Caco-2 (cell line): ENCODE measurements around the gene GGCX. TPM values are rescaled to one million over a fixed set of nuclear protein-coding genes. Genes with fewer than 3 reads are reported as not detected.

Experiments used
- BruUV-seq: library from RNA; stranded (reverse); fragments of 400-500 nt; replicated peaks from 2 replicates; lab custom pipeline; 2021; lab: Mats Ljungman, UMichigan
- CTCF ChIA-PET: fragments of 300-600 bp; sonication (Branson Sonifier 250); formaldehyde crosslinking; loops from one replicate; lab custom pipeline; 2022; ENCODE audit warnings: antibody characterized with exemption; lab: Charles Lee
- POLR2A ChIA-PET: fragments of 300-600 bp; sonication (Branson Sonifier 250); formaldehyde crosslinking; loops from one replicate; lab custom pipeline; 2022; ENCODE audit warnings: antibody characterized with exemption; lab: Charles Lee
- DNase-seq, 2 experiments: peaks; one replicate each; pipeline versions ENCODE4 v3.0.0 to v3.0.0-alpha.2; 2020 to 2022
- H3K27me3 ChIP-seq: replicated peaks from 2 replicates; pipeline ENCODE4 v1.6.0; 2011; ENCODE audit warnings: low read length; ENCODE audit not compliant: control insufficient read depth, insufficient read depth
- H3K36me3 ChIP-seq: 2 replicates; pipeline ENCODE4 v1.5.1; 2011; ENCODE audit warnings: low read length; ENCODE audit not compliant: control insufficient read depth, insufficient read depth
- H3K4me1 ChIP-seq: fragments of 250-450 bp; sonication (Bioruptor Pico); 2 replicates; pipeline ENCODE4 v1.5.1; 2020; ENCODE audit warnings: mild to moderate bottlenecking
- H3K4me3 ChIP-seq: 2 replicates; pipeline ENCODE4 v1.5.1; 2011; ENCODE audit warnings: low read depth, mild to moderate bottlenecking, control low read depth, low read length
- H3K9me3 ChIP-seq: fragments of 250-450 bp; sonication (Bioruptor Pico); 2 replicates; pipeline ENCODE4 v1.5.1; 2020; ENCODE audit warnings: mild to moderate bottlenecking, moderate library complexity
- H3K27ac Mint-ChIP-seq: one replicate; pipeline ENCODE4 v1.8.0; 2022; ENCODE audit warnings: mixed read lengths; ENCODE audit not compliant: unreplicated experiment
- H3K27me3 Mint-ChIP-seq: one replicate; pipeline ENCODE4 v1.8.0; 2022; ENCODE audit warnings: mixed read lengths; ENCODE audit not compliant: insufficient read depth, unreplicated experiment
- H3K36me3 Mint-ChIP-seq: one replicate; pipeline ENCODE4 v1.8.0; 2022; ENCODE audit warnings: mild to moderate bottlenecking, mixed read lengths; ENCODE audit not compliant: insufficient read depth, unreplicated experiment
- H3K4me1 Mint-ChIP-seq: one replicate; pipeline ENCODE4 v1.8.0; 2022; ENCODE audit warnings: low read depth, mixed read lengths; ENCODE audit not compliant: unreplicated experiment
- H3K4me3 Mint-ChIP-seq: one replicate; pipeline ENCODE4 v1.8.0; 2022; ENCODE audit warnings: mild to moderate bottlenecking, moderate library complexity, mixed read lengths; ENCODE audit not compliant: unreplicated experiment
- H3K9me3 Mint-ChIP-seq: one replicate; pipeline ENCODE4 v1.8.0; 2022; ENCODE audit warnings: mixed read lengths; ENCODE audit not compliant: unreplicated experiment
- intact Hi-C: fragments of 100-400 bp; cut with micrococcal nuclease; formaldehyde crosslinking; loops from one replicate; pipeline ENCODE4 v1.10.0; 2022; ENCODE audit not compliant: unreplicated experiment
- total RNA-seq: library from RNA; stranded (reverse); gene quantifications from 2 replicates; pipeline ENCODE4 v1.2.3, GENCODE V29; 2022
- TF ChIP-seq, protein P1 (sequence below), 2 experiments: fragments of 200-600 bp in 1 of 2; IDR thresholded peaks; 1 replicate in 1 of 2; 2 replicates in 1 of 2; pipeline versions ENCODE4 v1.5.1 to v1.8.0; 2011 to 2022; ENCODE audit warnings: antibody characterized with exemption in 1 of 2, control low read depth in 1 of 2, inconsistent platforms in 1 of 2, low read depth in 1 of 2, low read length in 1 of 2, mild to moderate bottlenecking in 1 of 2, moderate library complexity in 1 of 2; ENCODE audit not compliant: insufficient read depth in 1 of 2, severe bottlenecking in 1 of 2, unreplicated experiment in 1 of 2

GGCX gene
- total RNA-seq, 1 experiment from 2014 or later, result 96.8 TPM

DNA sequence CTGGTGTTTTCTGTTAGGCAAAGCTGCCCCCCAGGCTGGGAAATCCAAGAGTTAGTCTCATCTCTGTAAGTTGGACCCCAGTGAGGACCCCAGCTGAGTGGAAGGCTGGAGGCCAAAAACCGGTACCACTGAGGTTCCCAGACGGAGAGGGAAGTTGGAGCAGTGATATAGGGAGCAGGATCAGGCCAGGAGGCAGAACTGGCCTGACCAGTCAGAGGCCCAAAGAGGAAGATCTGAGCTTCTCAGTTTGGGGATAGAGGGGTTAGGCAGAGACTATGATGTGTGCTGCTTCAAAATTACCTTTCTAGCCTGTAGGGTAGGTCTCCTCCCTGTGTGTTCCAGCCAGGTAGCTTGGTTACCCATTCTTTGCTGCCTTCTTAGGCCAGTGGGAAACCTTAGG is 29.7 kb upstream of the GGCX start:
- Histone ChIP-seq H3K4me1 (peaks cover 22% of the 10 kb centered on the region), H3K36me3 (no peaks in the 10 kb centered on the region), H3K4me3 (no peak overlapping the region), H3K9me3 (no peaks in the 10 kb centered on the region), H3K27me3 (no peaks in the 10 kb centered on the region)
- no peak for DNase-seq
- no TSS peak for BruUV-seq
- Mint-ChIP-seq H3K9me3 (no peaks in the 10 kb centered on the region), H3K4me3 (no peak overlapping the region), H3K27me3 (peaks cover 10% of the 10 kb centered on the region), H3K27ac (no peak overlapping the region), H3K36me3 (peaks cover 15% of the 10 kb centered on the region), H3K4me1 (peaks cover 44% of the 10 kb centered on the region)
- intact Hi-C loops, result no loop called here
- TF ChIP-seq, protein P1, sequence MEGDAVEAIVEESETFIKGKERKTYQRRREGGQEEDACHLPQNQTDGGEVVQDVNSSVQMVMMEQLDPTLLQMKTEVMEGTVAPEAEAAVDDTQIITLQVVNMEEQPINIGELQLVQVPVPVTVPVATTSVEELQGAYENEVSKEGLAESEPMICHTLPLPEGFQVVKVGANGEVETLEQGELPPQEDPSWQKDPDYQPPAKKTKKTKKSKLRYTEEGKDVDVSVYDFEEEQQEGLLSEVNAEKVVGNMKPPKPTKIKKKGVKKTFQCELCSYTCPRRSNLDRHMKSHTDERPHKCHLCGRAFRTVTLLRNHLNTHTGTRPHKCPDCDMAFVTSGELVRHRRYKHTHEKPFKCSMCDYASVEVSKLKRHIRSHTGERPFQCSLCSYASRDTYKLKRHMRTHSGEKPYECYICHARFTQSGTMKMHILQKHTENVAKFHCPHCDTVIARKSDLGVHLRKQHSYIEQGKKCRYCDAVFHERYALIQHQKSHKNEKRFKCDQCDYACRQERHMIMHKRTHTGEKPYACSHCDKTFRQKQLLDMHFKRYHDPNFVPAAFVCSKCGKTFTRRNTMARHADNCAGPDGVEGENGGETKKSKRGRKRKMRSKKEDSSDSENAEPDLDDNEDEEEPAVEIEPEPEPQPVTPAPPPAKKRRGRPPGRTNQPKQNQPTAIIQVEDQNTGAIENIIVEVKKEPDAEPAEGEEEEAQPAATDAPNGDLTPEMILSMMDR (IDR thresholded peaks at IDR 0.05; ENCODE audit: insufficient read depth in 1 of 2, low read depth in 1 of 2, low read length in 1 of 2, severe bottlenecking in 1 of 2, unreplicated experiment in 1 of 2), result no peak
- ChIA-PET POLR2A (interaction anchor here (1.0 to 1.4 kb wide), 2 partner anchors 14 to 52 kb away, joined by 3 to 4 read pairs; partner anchors contain the start of gene MAT2A), CTCF (interaction anchor here (1.0 kb wide), 1 partner anchor 39 kb away, joined by 3 read pairs; no protein-coding TSS in a partner anchor)

DNA sequence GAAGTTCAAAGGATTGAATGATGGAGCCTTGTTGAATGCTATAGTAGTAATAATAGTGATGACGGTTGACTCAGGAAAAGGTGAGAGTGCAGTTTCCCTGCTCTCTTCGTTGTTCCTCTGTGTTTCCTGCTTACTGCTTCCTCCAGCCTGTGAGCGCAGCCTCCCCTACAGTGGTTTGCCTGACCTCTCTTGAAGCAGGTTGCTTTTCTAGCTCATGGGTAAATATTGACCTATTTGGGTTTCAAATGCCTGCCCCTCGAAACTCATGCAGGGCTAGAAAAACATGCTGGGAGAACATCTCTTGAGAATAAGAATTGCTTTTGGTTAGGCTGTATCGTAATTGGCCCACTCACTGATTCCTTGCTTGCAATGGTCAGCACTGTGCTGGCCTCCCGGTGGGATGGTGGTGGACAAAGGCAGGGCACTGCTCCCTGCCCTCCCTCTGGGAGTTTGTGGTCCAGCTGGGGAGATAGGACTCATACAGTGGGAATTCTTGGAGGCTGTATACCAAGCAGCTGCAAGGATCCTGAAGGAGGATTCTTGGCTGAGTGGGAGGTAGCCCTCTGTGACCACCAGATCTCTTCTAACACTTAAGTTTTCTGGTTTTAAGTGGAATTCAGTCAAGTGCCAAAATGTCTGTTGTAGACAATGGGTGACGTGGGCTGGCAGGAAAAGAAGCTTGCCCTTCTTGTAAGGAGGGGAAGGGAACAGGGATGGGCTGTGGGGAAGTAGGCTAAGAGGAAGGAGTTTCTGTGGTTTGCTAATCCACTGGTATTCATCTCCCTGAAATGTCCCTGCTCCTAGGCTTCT is 28.9 kb upstream of the GGCX start:
- CTCF ChIA-PET, result interaction anchor here (0.6 to 1.0 kb wide), 2 partner anchors 38 kb away, joined by 3 read pairs; no protein-coding TSS in a partner anchor
- Histone ChIP-seq H3K27me3 (no peaks in the 10 kb centered on the region), H3K4me1 (peaks cover 30% of the 10 kb centered on the region), H3K4me3 (no peak overlapping the region), H3K36me3 (no peaks in the 10 kb centered on the region), H3K9me3 (no peaks in the 10 kb centered on the region)
- Mint-ChIP-seq H3K36me3 (peaks cover 13% of the 10 kb centered on the region), H3K4me1 (peaks cover 52% of the 10 kb centered on the region), H3K27ac (peak overlapping the region; percentile 34), H3K27me3 (peaks cover 10% of the 10 kb centered on the region), H3K9me3 (no peaks in the 10 kb centered on the region), H3K4me3 (no peak overlapping the region)
- intact Hi-C loops, result no loop called here
- TF ChIP-seq, protein P1 (IDR thresholded peaks at IDR 0.05; ENCODE audit: insufficient read depth in 1 of 2, low read depth in 1 of 2, low read length in 1 of 2, severe bottlenecking in 1 of 2, unreplicated experiment in 1 of 2), result no peak
- no TSS peak for BruUV-seq
- POLR2A ChIA-PET, result interaction anchor here (0.8 to 1.4 kb wide), 3 partner anchors 15 to 38 kb away, joined by 3 read pairs; partner anchors contain the start of gene C2orf68
- no peak for DNase-seq

DNA sequence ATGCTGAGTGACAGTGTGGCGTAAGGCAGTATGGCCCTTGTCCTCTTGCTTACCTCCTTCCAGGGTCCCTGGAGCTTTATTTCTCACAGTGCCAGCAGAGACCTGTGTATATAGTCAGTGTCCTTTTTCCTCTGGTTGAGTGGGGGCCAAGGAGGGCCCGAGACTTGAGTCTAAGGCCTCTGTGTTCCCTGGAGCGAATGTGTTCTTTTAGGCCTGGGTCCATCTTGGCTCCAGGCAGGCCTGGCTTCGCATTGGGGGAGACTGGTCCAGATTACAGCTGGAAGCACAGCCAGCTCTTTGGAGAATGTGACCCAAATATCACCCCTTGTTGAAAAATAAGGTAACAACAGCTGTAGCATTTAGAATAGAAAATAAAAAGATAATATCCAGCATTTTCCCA is 27.9 kb upstream of the GGCX start:
- H3K9me3 Mint-ChIP-seq, result no peaks in the 10 kb centered on the region

More for the DNA sequence above, 27.9 kb upstream of the GGCX start:
- TF ChIP-seq, protein P1 (IDR thresholded peaks at IDR 0.05; ENCODE audit: insufficient read depth in 1 of 2, low read depth in 1 of 2, low read length in 1 of 2, severe bottlenecking in 1 of 2, unreplicated experiment in 1 of 2), result no peak
- no peaks in the 10 kb centered on the region for H3K36me3 ChIP-seq
- Mint-ChIP-seq H3K36me3 (peaks cover 17% of the 10 kb centered on the region), H3K27me3 (peaks cover 10% of the 10 kb centered on the region), H3K4me1 (peaks cover 50% of the 10 kb centered on the region), H3K27ac (no peak overlapping the region), H3K4me3 (no peak overlapping the region)
- POLR2A ChIA-PET, result no interaction called here
- DNase-seq, result no peak
- intact Hi-C loops, result no loop called here
- H3K4me3 ChIP-seq, result no peak overlapping the region
- H3K9me3 ChIP-seq, result no peaks in the 10 kb centered on the region
- CTCF ChIA-PET, result no interaction called here
- BruUV-seq, result no TSS peak
- H3K4me1 ChIP-seq, result peaks cover 29% of the 10 kb centered on the region
- no peaks in the 10 kb centered on the region for H3K27me3 ChIP-seq
